Measurements from ENCODE around the gene SUSD2. TPM values are rescaled to one million over a fixed set of nuclear protein-coding genes. Genes with fewer than 3 reads are reported as not detected.

SUSD2 gene
- total and polyA plus RNA-seq, 2 of the 4 experiments (the other 2 are of a cell fraction) = 0.18 to 1.6 TPM

DNA sequence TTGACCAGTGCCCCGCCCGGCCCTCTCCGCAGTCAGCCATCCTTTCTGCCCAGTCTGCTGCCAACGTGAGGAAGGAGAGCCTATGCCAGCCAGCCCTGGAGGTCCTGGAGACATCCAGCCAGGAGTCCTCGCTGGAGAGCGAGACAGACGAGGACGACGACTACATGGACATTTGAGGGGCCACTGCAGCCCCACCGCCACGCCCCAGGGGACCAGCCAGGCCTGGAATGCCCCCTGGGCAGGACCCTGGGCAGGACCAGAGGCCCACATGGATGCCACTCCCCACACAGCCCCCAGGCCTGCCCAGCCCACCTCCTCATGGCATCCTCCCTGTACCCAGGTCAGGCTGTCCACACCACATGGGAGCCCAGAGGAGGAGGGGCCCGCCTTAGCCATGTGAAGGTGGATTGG is 3.3 kb upstream of the SUSD2 start:
- dilution Hi-C loops (cut with HindIII; ENCODE audit: low sequenced_read_pairs, unreplicated experiment) (no loop called here), intact Hi-C loops (cut with micrococcal nuclease) (loop anchor here (10.0 kb wide), 1 partner anchor 193 kb away; the partner anchor contains the start of gene GSTT2), in situ Hi-C loops (cut with MboI; ENCODE audit: low sequenced_read_pairs) (no loop called here)
- Histone ChIP-seq H2AFZ (replicated peaks; ENCODE audit: low read length, poor library complexity) (no peak overlapping the region), H3K4me3 (ENCODE audit: insufficient read depth, low read depth, low read length) (no peak overlapping the region), H3K56ac (ENCODE audit: extremely low read depth, insufficient read depth, low read length) (no peak overlapping the region), H3K27ac (ENCODE audit: insufficient read depth, low read length) (no peak overlapping the region), H3K9ac (ENCODE audit: low read depth, low read length) (no peak overlapping the region), H4K20me1 (ENCODE audit: insufficient read depth, low read length) (peaks cover 14% of the 10 kb centered on the region; the same call in 1 of the 2 replicates), H3K36me3 (ENCODE audit: control insufficient read depth, insufficient read depth, low read length) (peaks cover 23% of the 10 kb centered on the region), H3K23ac (ENCODE audit: low read depth, low read length) (no peak overlapping the region), H3K27me3 (ENCODE audit: control insufficient read depth, insufficient read depth, low read length) (no peaks in the 10 kb centered on the region), H3K4me1 (ENCODE audit: control insufficient read depth, insufficient read depth, low read length) (no peaks in the 10 kb centered on the region), H2AK5ac (ENCODE audit: low read depth, low read length) (no peak overlapping the region), H3K9me3 (ENCODE audit: control insufficient read depth, insufficient read depth, low read length) (no peaks in the 10 kb centered on the region), H3K14ac (replicated peaks; ENCODE audit: low read depth, low read length) (no peak overlapping the region), H2BK15ac (ENCODE audit: low read depth, low read length) (no peak overlapping the region), H3K18ac (ENCODE audit: low read depth, low read length) (no peak overlapping the region), H2BK20ac (ENCODE audit: low read depth, low read length) (no peak overlapping the region), H3K9me1 (ENCODE audit: insufficient read depth, low read length) (no peaks in the 10 kb centered on the region), H2BK5ac (ENCODE audit: low read depth, low read length, poor library complexity, severe bottlenecking) (no peak overlapping the region), H3K79me1 (ENCODE audit: low read depth in 1 of 2, low read length in 2 of 2) (peaks cover 0 to 4% of the 10 kb centered on the region in 2 experiments; a peak in 1 of 4 replicates), H3K4me2 (ENCODE audit: low read depth, low read length) (no peak overlapping the region), H3K4ac (ENCODE audit: low read depth, low read length) (no peak overlapping the region; the same call in 1 of the 2 replicates), H4K91ac (ENCODE audit: insufficient read depth, low read depth, low read length) (no peak overlapping the region), H4K5ac (ENCODE audit: low read depth, low read length) (no peak overlapping the region), H2AK9ac (replicated peaks; ENCODE audit: low read depth, low read length, poor library complexity) (peak overlapping the region; percentile 55), H4K8ac (ENCODE audit: low read depth in 2 of 2, low read length in 2 of 2) (no peak overlapping the region), H2BK120ac (ENCODE audit: low read depth, low read length) (no peak overlapping the region)
- ATAC-seq (ENCODE audit: low read depth) (no peak), DNase-seq (no peak)
- CTCF ChIA-PET = no interaction called here
- POLR2A ChIA-PET (ENCODE audit: unreplicated experiment) = no interaction called here
- WGBS, 2 experiments (ENCODE audit: extremely low coverage in 2 of 2, insufficient read length in 1 of 2) = 96% methylated on average over 8 of the region's 12 CpGs; no CpG with 5 or more reads in 1 of the 2 experiments
- TF ChIP-seq RCOR1 (IDR thresholded peaks at IDR 0.05; ENCODE audit: insufficient replicate concordance, low read length) (no peak), CEBPB (IDR thresholded peaks at IDR 0.05; ENCODE audit: low read depth, low read length) (no peak), NFE2L2 (IDR thresholded peaks at IDR 0.05; ENCODE audit: low read depth, low read length) (no peak), RAD21 (IDR thresholded peaks at IDR 0.05; ENCODE audit: low read length) (no peak), BHLHE40 (IDR thresholded peaks at IDR 0.05; ENCODE audit: low read depth, low read length) (no peak), SMC3 (IDR thresholded peaks at IDR 0.05; ENCODE audit: low read depth, low read length) (no peak), FOS (IDR thresholded peaks at IDR 0.05; ENCODE audit: low read depth, low read length) (no peak)
- TF ChIP-seq, protein P1, sequence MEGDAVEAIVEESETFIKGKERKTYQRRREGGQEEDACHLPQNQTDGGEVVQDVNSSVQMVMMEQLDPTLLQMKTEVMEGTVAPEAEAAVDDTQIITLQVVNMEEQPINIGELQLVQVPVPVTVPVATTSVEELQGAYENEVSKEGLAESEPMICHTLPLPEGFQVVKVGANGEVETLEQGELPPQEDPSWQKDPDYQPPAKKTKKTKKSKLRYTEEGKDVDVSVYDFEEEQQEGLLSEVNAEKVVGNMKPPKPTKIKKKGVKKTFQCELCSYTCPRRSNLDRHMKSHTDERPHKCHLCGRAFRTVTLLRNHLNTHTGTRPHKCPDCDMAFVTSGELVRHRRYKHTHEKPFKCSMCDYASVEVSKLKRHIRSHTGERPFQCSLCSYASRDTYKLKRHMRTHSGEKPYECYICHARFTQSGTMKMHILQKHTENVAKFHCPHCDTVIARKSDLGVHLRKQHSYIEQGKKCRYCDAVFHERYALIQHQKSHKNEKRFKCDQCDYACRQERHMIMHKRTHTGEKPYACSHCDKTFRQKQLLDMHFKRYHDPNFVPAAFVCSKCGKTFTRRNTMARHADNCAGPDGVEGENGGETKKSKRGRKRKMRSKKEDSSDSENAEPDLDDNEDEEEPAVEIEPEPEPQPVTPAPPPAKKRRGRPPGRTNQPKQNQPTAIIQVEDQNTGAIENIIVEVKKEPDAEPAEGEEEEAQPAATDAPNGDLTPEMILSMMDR (conservative IDR thresholded peaks at IDR 0.05; ENCODE audit: low read depth, low read length) = no peak
- TF ChIP-seq, protein P2, sequence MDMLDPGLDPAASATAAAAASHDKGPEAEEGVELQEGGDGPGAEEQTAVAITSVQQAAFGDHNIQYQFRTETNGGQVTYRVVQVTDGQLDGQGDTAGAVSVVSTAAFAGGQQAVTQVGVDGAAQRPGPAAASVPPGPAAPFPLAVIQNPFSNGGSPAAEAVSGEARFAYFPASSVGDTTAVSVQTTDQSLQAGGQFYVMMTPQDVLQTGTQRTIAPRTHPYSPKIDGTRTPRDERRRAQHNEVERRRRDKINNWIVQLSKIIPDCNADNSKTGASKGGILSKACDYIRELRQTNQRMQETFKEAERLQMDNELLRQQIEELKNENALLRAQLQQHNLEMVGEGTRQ (IDR thresholded peaks at IDR 0.05; ENCODE audit: low read depth, low read length) = no peak
- TF ChIP-seq, protein P3, sequence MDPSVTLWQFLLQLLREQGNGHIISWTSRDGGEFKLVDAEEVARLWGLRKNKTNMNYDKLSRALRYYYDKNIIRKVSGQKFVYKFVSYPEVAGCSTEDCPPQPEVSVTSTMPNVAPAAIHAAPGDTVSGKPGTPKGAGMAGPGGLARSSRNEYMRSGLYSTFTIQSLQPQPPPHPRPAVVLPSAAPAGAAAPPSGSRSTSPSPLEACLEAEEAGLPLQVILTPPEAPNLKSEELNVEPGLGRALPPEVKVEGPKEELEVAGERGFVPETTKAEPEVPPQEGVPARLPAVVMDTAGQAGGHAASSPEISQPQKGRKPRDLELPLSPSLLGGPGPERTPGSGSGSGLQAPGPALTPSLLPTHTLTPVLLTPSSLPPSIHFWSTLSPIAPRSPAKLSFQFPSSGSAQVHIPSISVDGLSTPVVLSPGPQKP (IDR thresholded peaks at IDR 0.05; ENCODE audit: borderline replicate concordance, low read depth, low read length) = no peak
- TSS peak; percentile 95 for BruUV-seq (replicated peaks)

All from IMR-90 (cell line).